ENCODE measurements around the gene SMARCC1.

SMARCC1 gene

GRCh38 chr3:47613722-47614121 is 168.0 kb downstream of the SMARCC1 start:
- Histone ChIP-seq H3K36me3 (peaks cover 83% of the 10 kb centered on the region), H3K27me3 (ENCODE audit: insufficient read depth, low read depth, severe bottlenecking) (no peaks in the 10 kb centered on the region), H3K27ac (no peak overlapping the region), H3K9me3 (ENCODE audit: severe bottlenecking) (no peaks in the 10 kb centered on the region), H3K4me3 (ENCODE audit: low read depth, low read length) (no peak overlapping the region)
- no peak for TF ChIP-seq CTCF (IDR thresholded peaks at IDR 0.05; ENCODE audit: low read depth, low read length)
- no peak for DNase-seq

- no peak for TF ChIP-seq CTCF (IDR thresholded peaks at IDR 0.05; ENCODE audit: low read depth, low read length)
- H3K27ac ChIP-seq = no peak overlapping the region
- H3K9me3 ChIP-seq (ENCODE audit: severe bottlenecking) = no peaks in the 10 kb centered on the region
- peaks cover 82% of the 10 kb centered on the region for H3K36me3 ChIP-seq
- H3K27me3 ChIP-seq (ENCODE audit: insufficient read depth, low read depth, severe bottlenecking) = no peaks in the 10 kb centered on the region
- H3K4me3 ChIP-seq (ENCODE audit: low read depth, low read length) = no peak overlapping the region
- no peak for DNase-seq
Measured at GRCh38 chr3:47612879-47613278, 168.8 kb downstream of the SMARCC1 start.

- H3K36me3 ChIP-seq = peaks cover 81% of the 10 kb centered on the region
Measured at GRCh38 chr3:47612178-47612577, 169.5 kb downstream of the SMARCC1 start.

GRCh38 chr3:47611576-47611975 is 170.1 kb downstream of the SMARCC1 start:
- H3K27me3 ChIP-seq (ENCODE audit: insufficient read depth, low read depth, severe bottlenecking) = no peaks in the 10 kb centered on the region
- no peaks in the 10 kb centered on the region for H3K9me3 ChIP-seq (ENCODE audit: severe bottlenecking)
- H3K27ac ChIP-seq = no peak overlapping the region
- no peak for DNase-seq
- no peak for TF ChIP-seq CTCF (IDR thresholded peaks at IDR 0.05; ENCODE audit: low read depth, low read length)
- peaks cover 80% of the 10 kb centered on the region for H3K36me3 ChIP-seq
- no peak overlapping the region for H3K4me3 ChIP-seq (ENCODE audit: low read depth, low read length)

More at GRCh38 chr3:47612178-47612577, 169.5 kb downstream of the SMARCC1 start:
- no peak for TF ChIP-seq CTCF (IDR thresholded peaks at IDR 0.05; ENCODE audit: low read depth, low read length)
- DNase-seq = no peak
- no peaks in the 10 kb centered on the region for H3K9me3 ChIP-seq (ENCODE audit: severe bottlenecking)
- H3K4me3 ChIP-seq (ENCODE audit: low read depth, low read length) = no peak overlapping the region
- H3K27ac ChIP-seq = no peak overlapping the region
- no peaks in the 10 kb centered on the region for H3K27me3 ChIP-seq (ENCODE audit: insufficient read depth, low read depth, severe bottlenecking)

GRCh38 chr3:47610583-47610982 is 171.1 kb downstream of the SMARCC1 start:
- H3K9me3 ChIP-seq (ENCODE audit: severe bottlenecking) = no peaks in the 10 kb centered on the region
- no peak overlapping the region for H3K27ac ChIP-seq
- DNase-seq = no peak
- no peak overlapping the region for H3K4me3 ChIP-seq (ENCODE audit: low read depth, low read length)
- peaks cover 82% of the 10 kb centered on the region for H3K36me3 ChIP-seq
- no peaks in the 10 kb centered on the region for H3K27me3 ChIP-seq (ENCODE audit: insufficient read depth, low read depth, severe bottlenecking)
- TF ChIP-seq CTCF (IDR thresholded peaks at IDR 0.05; ENCODE audit: low read depth, low read length) = no peak

GRCh38 chr3:47607335-47607734 is 174.4 kb downstream of the SMARCC1 start:
- no peak overlapping the region for H3K27ac ChIP-seq

More at GRCh38 chr3:47607335-47607734, 174.4 kb downstream of the SMARCC1 start:
- TF ChIP-seq CTCF (IDR thresholded peaks at IDR 0.05; ENCODE audit: low read depth, low read length) = no peak
- Histone ChIP-seq H3K4me3 (ENCODE audit: low read depth, low read length) (no peak overlapping the region), H3K9me3 (ENCODE audit: severe bottlenecking) (no peaks in the 10 kb centered on the region), H3K27me3 (ENCODE audit: insufficient read depth, low read depth, severe bottlenecking) (no peaks in the 10 kb centered on the region), H3K36me3 (peaks cover 84% of the 10 kb centered on the region)
- DNase-seq = no peak

All from WERI-Rb-1 (cell line).